HG02763 (cell line): ENCODE data around the gene COL9A3.
"Not testable (repeated sequence)": the region's sequence is repeated elsewhere in the genome, so short reads cannot be mapped to it uniquely, and the experiment has no call there.

Experiments used
- ATAC-seq: cut with Tn5 transposase; IDR thresholded peaks from one replicate; pipeline ENCODE4 v1.9.1; 2021; ENCODE audit warnings: mild to moderate bottlenecking, moderate library complexity; ENCODE audit not compliant: unreplicated experiment

COL9A3 gene

DNA sequence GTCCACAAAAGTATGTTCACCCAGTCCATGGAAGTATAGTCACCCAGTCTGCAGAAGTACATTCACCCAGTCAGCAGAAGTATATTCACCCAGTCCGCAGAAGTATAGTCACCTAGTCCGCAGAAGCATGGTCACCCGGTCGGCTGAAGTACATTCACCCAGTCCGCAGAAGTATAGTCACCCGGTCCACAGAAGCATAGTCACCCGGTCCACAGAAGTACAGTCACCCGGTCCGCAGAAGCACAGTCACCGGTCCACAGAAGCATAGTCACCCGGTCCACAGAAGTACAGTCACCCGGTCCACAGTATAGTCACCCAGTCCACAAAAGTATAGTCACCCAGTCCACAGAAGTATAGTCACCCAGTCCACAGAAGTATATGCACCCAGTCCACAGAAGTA, 36.0 kb downstream of the COL9A3 start:
- no peak for ATAC-seq

DNA sequence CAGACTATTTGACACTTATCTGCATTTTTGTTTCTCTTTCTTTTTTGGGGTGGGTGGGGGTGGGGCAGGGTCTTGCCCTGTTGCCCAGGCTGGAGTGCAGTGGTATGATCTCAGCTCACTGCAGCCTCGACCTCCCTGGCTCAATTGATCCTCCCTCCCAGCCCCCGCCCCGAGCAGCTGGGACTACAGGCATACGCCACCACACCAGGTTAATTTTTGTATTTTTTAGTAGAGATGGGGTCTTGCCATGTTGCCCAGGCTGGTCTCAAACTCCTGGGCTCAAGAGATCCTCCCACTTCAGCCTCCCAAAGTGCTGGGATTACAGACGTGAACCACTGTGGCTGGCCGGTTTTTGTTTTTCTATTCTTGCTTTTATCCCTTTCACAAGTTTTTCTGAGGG, 36.5 kb downstream of the COL9A3 start:
- not testable (repeated sequence) for ATAC-seq

DNA sequence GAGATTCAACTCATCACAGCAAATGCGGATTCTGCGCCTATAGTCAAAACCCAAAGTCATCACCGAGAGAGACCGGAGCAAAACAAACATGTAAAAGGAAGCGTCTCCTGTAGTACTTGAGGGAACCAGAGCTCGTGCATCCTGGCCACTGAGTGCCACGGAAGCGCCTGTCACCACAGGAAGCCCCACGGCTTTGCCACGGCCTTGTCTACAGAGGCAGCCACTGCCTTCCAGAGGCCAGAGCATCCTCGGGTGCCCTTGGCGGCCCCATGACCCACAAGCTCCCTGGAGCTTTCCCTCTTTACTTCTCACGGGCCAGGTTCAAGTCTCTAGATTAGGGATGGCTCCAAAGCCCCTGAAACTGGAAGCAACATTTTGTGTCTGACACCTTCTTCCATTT, 37.3 kb downstream of the COL9A3 start:
- ATAC-seq = no peak

DNA sequence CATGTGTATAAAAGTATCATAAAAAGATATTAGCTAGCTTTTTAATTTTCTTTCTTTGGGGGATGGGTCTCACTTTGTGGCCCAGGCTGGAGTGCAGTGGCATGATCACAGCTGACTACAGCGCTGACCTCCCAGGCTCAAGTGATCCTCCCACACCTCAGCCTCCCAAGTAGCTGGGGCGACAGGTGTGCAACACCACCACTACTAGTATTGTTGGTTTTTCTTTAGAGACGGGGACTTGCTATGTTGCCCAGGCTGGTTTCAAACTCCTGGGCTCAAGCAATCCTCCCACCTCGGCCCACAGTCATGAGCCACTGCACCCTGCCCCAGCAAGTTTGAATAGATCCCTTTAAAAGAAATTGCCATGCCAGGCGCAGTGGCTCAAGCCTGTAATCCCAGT, 38.3 kb downstream of the COL9A3 start:
- ATAC-seq = no peak

DNA sequence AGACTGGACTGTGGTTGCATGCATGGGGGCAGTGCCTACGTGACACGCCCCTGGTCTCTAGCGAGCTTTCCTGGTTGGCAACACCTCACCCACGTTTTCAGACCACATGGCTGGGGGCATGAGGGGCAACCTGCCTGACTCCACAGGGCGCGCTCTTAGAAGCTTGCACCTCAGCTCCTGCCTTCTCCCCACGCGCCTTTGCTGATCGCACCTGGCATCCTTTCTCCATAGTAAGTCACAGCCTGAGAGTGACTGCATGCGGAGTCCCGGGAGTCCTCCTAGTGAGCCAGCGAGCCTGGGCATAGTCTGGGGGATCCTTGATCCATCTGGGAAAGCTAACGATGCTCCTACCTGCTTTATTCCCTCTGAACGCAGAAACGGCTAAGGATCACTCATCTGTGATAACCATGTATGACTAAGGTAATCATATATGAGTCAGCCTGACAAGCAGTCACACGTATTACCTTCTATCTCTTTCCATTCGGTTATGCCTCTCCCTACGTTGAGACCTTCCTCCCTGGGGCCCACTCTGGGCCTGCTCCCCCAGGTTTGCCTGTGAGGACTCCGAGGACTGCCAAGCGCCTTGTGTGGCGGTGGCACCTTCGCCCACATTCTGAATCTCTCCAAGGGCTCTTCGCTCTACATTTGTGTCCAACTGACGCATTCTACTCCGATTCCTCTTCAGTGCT, 40.2 kb downstream of the COL9A3 start:
- no peak for ATAC-seq

DNA sequence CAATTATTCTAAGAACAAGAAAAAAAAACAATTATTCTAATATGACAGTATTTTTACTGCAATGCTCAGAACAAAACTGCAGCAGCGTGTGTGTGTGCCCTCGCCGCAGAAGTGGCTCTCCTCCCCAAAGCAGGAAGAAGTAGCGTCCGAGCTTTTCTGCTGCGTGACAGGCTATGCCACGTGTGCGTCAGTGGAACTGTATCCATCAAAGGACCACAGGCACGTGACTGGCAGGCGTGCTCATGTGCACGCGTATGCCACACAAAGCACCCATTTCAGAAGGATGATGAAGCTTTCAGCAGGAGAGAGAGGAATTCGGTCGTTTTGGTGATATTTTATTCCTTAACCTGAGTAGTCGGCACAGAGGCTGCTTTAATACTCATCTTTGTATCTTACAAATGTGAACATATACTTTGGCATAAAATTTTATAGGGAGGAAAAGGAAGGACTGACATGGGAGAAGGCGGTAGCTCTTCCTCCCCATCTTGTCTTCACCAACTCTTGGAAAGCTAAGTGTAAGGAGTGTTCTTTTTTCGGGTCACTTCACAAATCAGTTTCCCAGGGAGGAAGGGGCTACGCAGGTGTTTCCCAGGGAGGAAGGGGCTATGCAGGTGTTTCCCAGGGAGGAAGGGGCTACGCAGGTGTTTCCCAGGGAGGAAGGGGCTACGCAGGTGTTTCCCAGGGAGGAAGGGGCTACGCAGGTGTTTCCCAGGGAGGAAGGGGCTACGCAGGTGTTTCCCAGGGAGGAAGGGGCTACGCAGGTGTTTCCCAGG, 41.4 kb downstream of the COL9A3 start:
- ATAC-seq = no peak

DNA sequence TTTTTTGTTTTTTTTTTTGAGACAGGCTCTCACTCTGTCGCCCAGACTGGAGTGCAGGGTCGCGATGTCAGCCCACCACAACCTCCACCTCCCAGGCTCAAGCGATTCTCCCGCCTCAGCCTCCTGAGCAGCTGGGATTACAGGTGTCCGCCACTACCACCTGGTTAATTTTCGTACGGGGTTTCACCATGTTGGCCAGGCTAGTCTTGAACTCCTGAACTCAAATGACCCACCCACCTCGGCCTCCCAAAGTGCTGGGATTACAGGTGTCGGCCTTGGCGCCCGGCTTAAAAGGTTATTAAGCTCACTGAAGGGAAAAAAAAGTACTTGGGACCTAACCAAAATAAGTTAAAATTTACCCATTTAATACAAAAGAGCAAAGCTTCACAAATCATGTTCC, 42.9 kb downstream of the COL9A3 start:
- ATAC-seq = no peak

DNA sequence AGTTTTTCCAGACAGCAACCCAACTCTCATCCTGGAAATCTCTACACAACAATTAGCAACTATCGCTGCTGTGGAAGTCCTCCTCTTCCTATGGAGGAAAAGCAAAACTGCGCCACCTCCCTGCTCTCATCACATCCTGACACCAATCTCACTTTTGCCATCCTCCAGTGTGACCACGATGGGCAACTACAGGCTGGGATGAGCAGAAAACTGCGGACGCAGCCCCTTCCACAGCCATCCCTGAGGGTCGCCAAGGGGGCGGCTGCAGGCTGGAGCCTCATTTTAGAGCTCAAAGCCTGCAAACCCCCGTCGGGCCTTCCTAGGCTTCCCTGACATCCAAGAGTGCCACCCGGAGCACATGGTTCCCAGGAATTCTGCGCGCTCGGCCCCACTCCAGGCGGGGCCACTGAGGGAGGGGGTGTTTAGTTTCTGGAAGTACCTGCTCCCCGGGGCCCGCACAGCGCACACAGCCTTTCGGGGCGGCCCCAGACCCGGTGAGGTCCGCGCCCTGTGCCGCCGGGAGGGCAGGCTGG, 43.6 kb downstream of the COL9A3 start:
- ATAC-seq = no peak

DNA sequence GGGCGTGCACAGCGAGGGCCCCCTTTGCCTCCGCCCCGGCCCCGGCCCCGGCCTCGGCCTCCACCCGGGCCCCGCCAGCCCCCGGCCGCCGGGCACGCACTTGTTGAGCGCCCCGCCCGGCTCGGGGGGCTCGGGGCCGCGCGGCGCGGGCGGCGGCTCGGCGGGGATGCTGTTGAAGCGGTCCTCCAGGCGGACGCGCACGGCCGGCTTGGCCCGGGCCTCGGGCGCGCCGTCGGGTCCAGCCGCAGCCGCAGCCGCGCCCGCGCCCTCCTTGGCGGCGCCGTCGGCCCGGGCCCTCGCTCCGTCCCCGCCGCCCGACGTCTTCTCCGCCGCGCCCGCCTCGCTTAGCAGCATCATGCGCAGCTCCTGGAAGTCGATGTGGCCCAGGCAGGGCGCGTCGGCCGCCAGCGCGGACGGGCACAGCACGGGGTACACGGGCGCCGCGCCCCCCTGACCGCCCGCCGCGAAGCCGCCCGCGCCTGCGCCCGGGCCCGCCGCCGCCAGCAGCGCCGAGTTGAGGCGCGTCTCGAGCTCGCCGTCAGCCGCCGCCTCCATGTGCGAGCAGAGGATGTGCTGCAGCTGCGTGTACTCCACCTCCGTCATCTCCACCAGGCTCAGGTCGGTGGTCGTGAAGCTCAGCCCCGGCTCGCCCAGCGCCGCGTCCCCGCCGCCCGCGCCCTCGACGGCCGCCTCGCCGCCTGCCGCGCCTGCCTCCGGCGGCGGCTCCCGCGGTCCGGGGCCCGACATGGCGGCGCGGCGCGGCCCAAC, 44.3 kb downstream of the COL9A3 start:
- peak; percentile 34 for ATAC-seq

DNA sequence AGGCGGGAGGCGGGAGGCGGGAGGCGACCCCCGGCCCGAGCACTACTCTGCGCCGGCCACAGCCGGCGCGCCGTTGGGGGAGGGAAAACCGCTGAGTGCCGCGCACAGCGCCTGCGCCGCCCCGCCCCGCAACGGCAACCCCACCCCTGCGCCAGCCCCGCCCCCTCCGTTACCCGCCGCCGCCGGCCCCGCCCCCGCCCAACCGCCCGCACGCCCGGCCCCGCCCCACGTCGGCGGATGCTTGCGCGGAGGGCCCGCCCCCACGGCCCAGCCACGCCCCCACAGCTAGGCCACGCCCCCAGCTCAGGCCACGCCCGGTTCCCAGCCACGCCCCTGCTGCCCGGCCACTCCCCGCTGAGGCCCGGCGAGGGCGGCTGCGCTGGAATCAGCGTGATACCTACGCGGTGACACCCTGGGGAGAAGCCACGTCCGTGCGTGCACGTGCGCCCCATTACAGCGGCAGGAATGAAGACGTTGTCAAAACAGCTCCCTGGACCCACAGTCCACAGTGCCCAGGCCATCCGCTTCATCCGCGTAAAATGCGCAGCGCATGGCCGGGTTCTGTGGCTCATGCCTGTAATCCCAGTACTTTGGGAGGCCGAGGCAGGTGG, 45.0 kb downstream of the COL9A3 start, which contains the start of gene TCFL5:
Gene TCFL5 (minus strand): TSS at position 97 of the 611 bp plus-strand sequence. CDS start 152 bp downstream, outside the sequence.
- ATAC-seq = peak; percentile 83

DNA sequence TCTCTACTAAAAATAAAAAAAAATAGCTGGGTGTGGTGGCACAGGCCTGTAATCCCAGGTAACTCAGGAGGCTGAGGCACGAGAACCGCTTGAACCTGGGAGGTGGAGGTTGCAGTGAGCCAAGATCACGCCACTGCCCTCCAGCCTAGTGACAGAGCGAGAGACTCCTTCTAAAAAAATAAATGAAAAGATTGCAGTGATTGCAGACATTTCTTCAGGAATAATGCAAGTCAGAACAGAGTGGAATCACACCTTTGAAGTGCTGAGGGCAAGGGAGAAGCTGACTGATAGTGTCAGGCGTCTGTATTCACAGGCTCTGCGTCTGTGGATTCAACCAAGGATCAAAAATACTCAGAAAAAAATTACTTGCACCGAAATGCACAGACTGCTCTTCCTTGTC, 47.4 kb downstream of the COL9A3 start:
- no peak for ATAC-seq

DNA sequence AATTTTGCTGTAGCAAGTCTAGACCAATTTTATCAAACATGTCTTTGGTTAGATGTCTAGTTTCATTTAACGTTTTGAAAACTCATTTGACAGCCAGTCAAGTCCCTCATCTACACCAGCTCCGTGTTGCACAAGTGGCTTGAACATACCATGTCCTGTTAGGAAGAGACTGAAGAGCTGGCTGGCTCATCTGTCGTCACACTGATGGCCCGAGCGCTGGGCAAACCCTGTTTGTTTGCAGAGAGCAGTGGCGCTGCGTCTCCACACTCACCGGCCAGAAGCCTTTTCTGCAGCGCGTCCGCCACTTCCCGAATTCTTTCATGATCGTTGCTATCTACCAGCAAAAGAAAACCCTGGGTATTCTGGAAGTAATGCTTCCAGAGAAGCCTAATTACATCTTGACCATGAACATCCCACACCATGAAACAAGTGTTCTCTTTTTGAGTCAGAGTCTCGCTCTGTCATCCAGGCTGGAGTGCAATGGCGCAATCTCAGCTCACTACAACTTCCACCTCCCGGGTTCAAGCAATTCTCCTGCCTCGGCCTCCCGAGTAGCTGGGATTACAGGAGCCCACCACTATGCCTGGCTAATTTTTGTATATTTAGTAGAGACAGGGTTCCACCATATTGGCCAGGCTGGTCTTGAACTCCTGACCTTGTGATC, 55.5 kb downstream of the COL9A3 start:
- no peak for ATAC-seq

DNA sequence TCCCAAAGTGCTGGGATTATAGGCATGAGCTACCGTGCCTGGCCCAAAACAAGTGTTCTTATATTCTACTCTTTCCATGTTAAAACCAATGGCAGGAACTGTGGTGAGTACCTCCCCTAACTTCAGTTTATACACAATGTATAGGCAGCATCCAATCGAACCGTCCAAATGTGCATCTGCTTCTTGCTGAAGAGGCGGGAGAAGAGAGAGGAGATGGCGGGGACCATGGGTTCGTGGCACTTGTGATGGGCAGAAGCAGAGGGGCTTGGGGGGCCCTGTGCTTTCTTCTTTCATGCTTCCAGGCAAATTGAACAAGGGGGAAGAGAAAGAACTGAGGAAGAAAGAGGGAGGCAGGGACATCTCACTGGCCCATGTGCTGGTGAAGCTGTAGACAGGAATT, 56.0 kb downstream of the COL9A3 start:
- no peak for ATAC-seq

DNA sequence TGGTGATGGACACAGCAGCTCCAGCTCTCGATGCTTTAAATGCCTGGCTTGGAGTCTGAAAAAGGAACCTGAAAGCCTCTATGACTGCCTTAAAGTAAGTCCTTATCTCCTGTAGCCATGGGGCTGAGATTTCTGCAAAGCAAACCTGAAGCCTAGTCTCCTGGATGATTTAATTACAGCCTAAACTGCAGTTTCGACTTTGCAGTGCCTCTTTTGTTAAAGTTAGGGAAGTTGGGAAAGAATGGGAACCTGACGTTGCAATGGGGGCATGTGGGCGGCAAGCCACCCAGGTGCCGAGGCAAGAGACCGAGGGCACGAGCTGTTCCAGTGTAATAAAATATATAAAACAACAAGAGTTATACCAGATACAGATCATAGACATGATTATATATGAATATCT, 56.4 kb downstream of the COL9A3 start:
- no peak for ATAC-seq

DNA sequence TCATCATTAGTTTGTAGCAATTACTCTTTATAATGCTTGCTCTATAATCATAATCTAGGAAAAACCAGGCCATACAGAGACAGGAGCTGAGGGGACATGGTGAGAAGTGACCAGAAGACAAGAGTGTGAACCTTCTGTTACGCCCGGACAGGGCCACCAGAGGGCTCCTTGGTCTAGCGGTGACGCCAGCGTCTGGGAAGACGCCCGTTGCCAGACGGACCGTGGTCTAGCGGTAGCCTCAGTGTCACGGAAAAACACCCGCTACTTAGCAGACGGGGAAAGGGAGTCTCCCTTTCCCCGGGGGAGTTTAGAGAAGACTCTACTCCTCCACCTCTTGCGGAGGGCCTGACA, 56.8 kb downstream of the COL9A3 start:
- ATAC-seq = not testable (repeated sequence)

DNA sequence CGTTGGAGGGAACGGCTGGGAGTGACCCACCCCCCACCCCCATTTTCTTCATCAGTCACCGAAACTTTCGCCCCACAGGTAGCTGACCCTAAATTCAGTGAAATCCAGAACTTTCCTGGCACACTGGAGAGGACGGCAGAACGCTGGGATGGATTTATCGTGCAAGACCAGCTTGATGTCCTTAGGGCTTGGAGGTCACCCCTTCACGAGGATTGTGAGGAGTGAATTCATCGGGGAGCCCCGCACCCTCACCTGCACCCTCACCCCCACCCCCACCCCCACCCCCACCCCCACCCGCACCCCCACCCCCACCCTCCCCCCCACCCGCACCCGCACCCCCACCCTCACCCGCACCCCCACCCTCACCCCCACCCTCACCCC, 58.1 kb downstream of the COL9A3 start:
- no peak for ATAC-seq

DNA sequence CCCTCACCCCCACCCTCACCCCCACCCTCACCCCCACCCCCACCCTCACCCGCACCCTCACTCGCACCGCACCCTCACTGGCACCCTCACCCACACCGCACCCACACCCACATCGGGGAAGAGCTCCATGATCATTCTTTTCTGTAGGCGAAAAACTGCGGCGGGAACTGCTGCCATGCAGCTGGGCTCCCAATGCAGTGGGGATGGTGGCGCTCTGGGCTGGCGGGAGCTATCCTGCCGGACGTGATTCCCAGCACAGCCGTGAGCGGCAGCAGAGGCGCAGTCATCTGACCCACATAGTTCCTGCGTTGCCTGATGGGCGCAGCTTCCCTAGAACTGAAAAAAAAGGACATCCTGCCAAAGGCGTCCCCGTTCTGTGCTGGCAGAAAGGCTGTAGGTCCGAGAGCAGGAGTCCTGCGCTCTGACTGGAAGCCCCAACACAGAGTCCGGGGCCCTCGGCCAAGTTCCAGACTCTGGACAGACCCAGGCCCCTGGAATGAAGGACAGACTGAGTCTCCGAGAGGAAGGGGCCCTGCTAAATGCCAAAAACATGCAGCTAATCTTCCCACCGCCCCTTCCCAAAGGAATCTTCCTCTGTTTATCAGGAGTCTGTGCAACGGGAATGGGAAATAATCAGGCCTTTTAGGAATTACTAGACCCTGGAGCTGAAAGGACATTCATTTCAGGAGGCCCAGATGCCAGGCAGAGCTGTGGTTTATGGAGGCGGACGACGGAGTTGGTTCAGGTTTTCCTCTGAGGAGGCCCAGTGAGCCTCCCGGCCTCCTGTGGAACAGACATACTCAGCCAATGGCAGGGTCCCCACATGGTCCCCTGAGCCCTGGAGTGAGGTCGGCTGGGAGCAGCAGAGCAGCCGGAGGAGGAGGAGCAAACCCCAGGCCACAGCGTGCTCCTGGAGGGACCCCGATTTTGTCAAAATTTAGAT, 58.8 kb downstream of the COL9A3 start:
- no peak for ATAC-seq

DNA sequence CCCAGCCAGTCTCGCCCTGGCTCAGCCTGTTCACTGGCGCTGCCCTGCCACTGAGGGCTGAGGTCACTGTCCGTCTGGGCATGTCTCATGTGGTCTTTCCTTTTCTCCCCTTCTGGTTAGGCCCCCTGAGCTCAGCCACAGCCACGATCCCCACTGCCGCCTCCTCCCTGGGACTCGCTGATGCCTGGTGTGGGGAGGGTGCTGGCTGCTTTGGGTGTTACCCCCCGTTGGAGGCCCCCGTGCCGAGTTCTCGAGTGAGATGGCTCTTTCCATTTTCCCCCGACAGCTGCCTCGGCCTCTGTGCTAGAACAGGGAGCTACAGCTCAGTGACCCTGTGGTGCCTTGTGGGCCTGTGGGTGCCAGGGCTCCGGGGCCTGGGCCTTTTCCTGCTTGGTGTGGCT, 59.7 kb downstream of the COL9A3 start:
- no peak for ATAC-seq
